HG02642 (cell line): ENCODE measurements around the gene NPDC1.
"Not testable (repeated sequence)": the region's sequence is repeated elsewhere in the genome, so short reads cannot be mapped to it uniquely, and the experiment has no call there.

ENCODE experiments used
- ATAC-seq: cut with Tn5 transposase; IDR thresholded peaks from one replicate; pipeline ENCODE4 v1.9.1; 2021; ENCODE audit warnings: mild to moderate bottlenecking; ENCODE audit not compliant: unreplicated experiment, poor library complexity

Gene NPDC1

DNA sequence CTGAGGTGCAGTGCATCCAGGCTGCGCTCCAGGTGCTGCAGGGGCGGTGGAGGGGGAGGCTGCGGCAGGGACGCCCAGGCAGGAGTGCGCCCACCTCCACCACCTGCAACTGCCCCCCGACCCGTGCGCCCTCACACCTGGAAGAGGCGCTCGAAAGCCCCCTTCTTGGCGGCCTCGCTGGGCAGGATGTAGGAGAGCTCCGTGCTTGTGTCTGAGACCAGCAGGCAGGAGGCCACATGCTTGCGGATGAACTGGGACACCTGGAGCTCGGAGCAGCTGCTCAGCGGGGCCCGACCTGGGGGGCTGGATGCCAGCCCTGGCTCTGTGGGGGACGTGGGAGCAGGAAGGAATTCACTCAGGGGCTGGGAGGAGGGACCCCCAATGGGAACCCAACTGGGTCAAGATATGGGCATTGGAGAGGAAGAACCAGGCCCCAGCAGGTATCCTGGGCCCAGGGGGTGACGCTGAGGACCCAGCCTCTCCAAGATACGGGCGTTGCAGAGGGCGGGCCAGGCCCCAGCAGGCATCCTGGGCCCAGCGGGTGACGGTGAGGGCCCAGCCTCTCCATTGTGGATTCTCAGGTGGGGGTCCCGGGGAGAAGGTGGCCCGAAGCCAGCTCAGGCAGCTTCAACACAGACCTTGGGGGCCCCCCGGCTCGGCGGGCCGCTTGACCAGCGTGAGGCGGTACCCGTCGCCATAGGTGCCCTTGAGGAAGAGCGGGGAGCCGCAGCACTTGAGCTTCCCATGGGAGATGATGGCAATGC, 31.0 kb downstream of the NPDC1 start:
- no peak for ATAC-seq

GRCh38 chr9:137014166-137014565, 31.8 kb downstream of the NPDC1 start:
- ATAC-seq = no peak

- ATAC-seq = no peak
Observed at GRCh38 chr9:137013571-137013940, 32.4 kb downstream of the NPDC1 start.

DNA sequence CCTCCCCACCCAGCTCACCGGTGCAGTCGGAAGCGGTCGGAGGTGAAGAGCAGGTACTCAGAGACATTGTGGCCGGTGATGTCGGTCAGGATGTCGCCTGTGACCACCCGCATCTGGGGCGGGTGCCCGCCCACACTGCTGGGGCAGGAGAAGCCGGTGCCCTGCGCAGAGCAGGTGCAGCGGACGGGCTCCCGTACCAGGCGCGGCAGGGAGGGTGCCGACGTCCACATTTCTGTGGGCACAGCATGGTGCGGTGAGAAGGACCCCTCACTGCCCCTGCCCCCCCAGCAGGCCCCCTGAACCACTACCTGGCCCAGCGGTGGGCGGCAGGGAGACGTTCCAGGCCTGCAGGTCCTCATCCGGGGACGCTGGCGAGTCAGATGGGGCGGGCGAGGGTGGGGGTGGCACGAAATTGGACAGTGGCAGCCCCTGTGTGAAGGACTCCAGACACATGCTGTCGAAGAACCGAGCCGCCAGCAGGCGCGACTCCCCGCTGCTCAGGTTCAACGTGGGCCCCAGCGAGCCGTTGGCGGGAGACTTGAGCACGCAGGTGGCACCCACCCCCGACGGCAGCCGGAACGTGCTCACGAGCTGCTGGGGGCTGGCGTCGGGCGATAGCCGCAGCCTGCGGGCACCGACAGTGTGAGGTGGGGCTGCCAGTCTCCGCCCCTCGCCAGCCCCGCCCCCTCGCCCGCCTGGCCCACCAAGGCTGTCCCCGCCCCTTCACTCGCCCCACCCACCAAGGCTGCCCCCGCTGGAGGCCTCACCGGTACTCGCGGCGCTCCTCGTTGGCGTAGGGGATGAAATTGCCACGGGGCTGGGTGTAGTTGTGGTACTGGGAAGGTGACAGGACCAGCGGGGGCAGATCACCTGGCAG, 33.0 kb downstream of the NPDC1 start:
- ATAC-seq = no peak

GRCh38 chr9:137011907-137012675, 33.9 kb downstream of the NPDC1 start:
- ATAC-seq = no peak

GRCh38 chr9:137011156-137011555, 34.8 kb downstream of the NPDC1 start:
- ATAC-seq = no peak

DNA sequence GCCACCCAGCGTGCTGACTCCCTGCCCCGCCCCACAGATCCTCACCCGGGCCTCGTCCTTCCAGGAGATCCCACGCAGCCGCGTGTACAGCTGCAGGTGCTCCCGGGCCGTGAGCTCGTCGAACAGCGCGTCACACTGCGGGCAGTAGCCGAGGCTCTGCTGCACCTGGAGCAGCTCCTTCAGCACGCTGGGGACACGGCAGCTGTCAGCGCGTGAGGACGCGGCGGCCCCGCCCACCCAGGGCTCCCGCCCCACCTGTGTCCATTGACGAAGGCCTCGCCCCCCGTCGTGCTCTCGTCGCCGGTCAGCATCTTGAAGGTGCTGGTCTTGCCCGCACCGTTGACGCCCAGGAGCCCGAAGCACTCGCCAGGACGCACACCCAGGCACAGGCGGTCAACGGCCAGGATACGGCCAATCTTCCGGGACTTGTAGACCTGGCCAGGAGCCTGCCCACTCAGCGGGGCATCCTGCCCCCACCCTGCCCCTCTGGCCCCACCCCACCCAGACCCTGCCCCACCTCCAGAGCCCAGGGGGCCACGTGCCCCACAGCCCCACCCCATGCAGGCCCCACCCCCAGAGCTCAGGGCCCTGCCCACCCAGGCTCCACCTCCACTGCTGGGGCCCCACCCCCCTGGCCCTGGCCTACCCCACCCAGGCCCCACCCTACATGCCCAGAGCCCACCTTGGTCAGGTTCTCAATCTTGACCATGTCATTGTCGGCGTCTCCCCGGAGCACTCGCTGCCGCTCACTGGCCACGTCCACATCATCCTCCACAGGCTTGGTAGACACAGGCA, 35.8 kb downstream of the NPDC1 start:
- ATAC-seq = no peak

GRCh38 chr9:137009217-137009616, 36.8 kb downstream of the NPDC1 start:
- no peak for ATAC-seq

DNA sequence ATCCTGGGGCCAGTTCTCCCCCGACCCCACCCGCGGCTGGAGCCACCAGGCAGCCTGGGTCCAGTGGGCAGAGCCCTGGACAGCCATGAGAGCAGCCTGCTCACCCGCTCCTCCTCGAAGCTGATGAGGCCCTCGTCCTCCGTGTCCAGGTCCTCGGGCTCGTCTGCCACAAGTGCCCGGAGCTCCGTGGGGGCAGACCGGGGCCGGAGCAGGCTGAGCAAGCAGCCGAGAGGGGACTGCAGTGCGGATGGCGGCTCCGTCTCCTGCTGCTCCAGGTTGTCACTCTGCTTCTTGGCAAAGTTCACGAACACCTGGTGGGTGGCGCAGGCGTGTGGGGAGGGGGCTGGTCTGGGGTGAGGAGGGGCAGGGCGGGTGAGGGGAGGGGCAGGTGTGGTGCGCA, 37.7 kb downstream of the NPDC1 start:
- ATAC-seq = no peak

- no peak for ATAC-seq
Observed at GRCh38 chr9:137007816-137008270, 38.1 kb downstream of the NPDC1 start.

DNA sequence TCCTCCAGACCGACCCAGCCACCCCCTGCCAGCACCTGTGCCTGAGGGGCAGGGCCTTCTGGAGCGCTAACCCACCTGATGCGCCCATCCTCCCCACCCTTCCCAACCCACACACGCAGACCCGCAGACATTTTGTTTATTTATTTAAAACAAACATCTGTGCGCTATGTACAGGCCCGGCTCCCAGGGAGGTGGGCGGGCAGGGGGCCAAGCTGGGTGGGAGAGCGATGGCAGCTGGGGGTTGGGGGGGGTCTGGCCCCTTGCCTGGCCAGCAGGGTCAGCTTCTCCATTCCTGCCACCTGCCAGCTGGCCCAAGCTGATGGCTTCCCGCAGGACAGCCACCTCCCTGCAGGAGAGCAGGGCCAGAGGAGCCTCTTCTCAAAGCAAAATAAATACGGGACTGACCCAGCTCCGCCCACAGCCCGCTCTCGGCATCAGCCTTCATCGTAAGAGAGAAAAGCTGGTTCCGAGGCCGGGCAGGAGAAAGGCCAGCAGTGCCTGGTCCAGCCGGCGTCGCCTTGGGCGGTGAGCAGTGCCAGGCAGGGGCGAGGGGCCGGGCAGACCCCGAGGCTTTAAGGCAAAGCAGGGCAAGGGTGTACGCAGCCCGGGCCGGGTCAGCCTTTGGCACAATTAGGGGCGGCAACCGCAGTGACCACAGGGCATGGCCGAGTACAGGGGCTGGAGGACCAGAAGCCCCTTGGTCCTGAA, 38.7 kb downstream of the NPDC1 start:
- no peak for ATAC-seq

GRCh38 chr9:137006116-137007003, 39.6 kb downstream of the NPDC1 start:
- ATAC-seq = no peak

DNA sequence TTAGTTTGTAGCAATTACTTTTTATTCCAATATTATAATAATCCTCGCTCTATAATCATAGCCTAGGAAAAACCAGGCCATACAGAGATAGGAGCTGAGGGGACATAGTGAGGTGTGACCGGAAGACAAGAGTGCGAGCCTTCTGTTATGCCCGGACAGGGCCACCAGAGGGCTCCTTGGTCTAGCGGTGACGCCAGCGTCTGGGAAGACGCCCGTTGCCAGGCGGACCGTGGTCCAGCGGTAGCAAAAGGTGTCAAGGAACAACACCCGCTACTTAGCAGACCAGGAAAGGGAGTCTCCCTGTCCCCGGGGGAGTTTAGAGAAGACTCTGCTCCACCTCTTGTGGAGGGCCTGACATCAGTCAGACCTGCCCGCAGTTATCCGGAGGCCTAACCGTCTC, 41.7 kb downstream of the NPDC1 start:
- ATAC-seq = not testable (repeated sequence)

- no peak for ATAC-seq
Observed at GRCh38 chr9:137002646-137003041, 43.3 kb downstream of the NPDC1 start.

GRCh38 chr9:137001857-137002645, 43.9 kb downstream of the NPDC1 start:
- ATAC-seq = no peak

DNA sequence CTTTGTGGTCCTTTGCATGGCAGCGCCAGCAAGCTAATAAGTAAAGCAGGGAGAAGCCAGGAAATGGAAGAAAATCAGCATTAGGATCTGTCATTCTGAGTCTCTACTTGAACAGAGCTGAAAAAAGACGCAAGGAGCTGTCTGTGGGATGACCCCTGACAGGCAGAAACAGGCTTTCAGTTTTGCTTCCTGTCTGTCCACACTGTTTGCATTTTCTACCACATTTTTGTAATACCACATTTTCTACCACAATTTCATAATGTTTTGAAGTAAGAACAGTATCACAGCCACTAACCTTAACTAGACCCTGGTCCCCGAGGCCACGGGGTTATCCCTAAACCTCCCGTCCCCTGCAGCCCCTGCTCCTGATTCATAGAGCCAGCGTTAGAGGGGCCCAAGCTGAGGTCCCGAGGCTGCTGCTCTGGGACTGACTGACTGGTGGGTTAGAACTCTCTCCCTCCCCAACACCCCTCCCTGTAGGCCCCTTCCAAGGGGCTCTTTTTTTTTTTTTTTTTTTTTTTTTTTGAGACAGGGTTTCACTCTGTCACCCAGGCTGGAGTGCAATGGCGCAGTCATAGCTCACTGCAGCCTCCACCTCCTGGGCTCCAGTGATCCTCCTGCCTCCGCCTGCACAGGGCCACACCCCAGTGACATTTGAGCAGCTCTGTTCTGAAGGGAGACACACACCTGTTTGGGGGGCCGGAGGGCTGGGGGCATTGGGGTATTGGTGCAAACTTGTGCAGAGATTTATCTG, 45.6 kb downstream of the NPDC1 start:
- peak; percentile 72 for ATAC-seq

- ATAC-seq = no peak
Observed at GRCh38 chr9:136997830-136998234, 48.1 kb downstream of the NPDC1 start.
